HS-27A (cell line): ENCODE data around the gene SRSF12.
A peak's percentile ranks its signal among the peaks of the same experiment; 100 is the strongest.
"Not testable (repeated sequence)": the region's sequence is repeated elsewhere in the genome, so short reads cannot be mapped to it uniquely, and the experiment has no call there.

Source experiments
- DNase-seq: peaks from one replicate; pipeline ENCODE4 v3.0.0-alpha.2; 2012; ENCODE audit warnings: low read depth, missing footprints

SRSF12 gene

GRCh38 chr6:89128256-89128671 is 10.4 kb upstream of the SRSF12 start:
- not testable (repeated sequence) for DNase-seq

- DNase-seq = no peak
These were observed 4.8 kb upstream of the SRSF12 start for GRCh38 chr6:89122625-89123024.

GRCh38 chr6:89121934-89122333 is 4.1 kb upstream of the SRSF12 start:
- no peak for DNase-seq

- DNase-seq = no peak
These were observed 2.5 kb upstream of the SRSF12 start for GRCh38 chr6:89120371-89120770.

- DNase-seq = no peak
These were observed 1.1 kb upstream of the SRSF12 start for GRCh38 chr6:89118931-89119330.

GRCh38 chr6:89116702-89117101 is 1.2 kb downstream of the SRSF12 start:
- no peak for DNase-seq

GRCh38 chr6:89111933-89112332 is 5.9 kb downstream of the SRSF12 start:
- DNase-seq = no peak

- DNase-seq = no peak
These were observed 7.6 kb downstream of the SRSF12 start for GRCh38 chr6:89110284-89110683.

- no peak for DNase-seq
These were observed 17.8 kb downstream of the SRSF12 start for GRCh38 chr6:89100114-89100513.

GRCh38 chr6:89098461-89098860 is 19.4 kb downstream of the SRSF12 start:
- no peak for DNase-seq

GRCh38 chr6:89087881-89088280 is 30.0 kb downstream of the SRSF12 start:
- DNase-seq = no peak

- DNase-seq = no peak
These were observed 32.3 kb downstream of the SRSF12 start for GRCh38 chr6:89085409-89086205.

- no peak for DNase-seq
These were observed 32.9 kb downstream of the SRSF12 start for GRCh38 chr6:89084954-89085353.

- no peak for DNase-seq
These were observed 33.3 kb downstream of the SRSF12 start for GRCh38 chr6:89084542-89084941.

- DNase-seq = no peak
These were observed 35.4 kb downstream of the SRSF12 start for GRCh38 chr6:89082486-89082891.

GRCh38 chr6:89081423-89082322 is 36.2 kb downstream of the SRSF12 start:
- peak; percentile 71 for DNase-seq

- no peak for DNase-seq
These were observed 36.8 kb downstream of the SRSF12 start for GRCh38 chr6:89081129-89081422.

GRCh38 chr6:89080281-89081128 is 37.4 kb downstream of the SRSF12 start, which contains the start of gene PNRC1:
TSS of gene PNRC1 (plus strand) at chr6:89080751. CDS start at chr6:89080895, 144 bp downstream.
- peak; percentile 82 for DNase-seq

- no peak for DNase-seq
These were observed 38.2 kb downstream of the SRSF12 start for GRCh38 chr6:89079511-89080234.

GRCh38 chr6:89073840-89074239 is 44.0 kb downstream of the SRSF12 start:
- no peak for DNase-seq

GRCh38 chr6:89073014-89073620 is 44.8 kb downstream of the SRSF12 start:
- DNase-seq = no peak
